EH (cell line): ENCODE measurements around the gene BNIP2.

Experiments used
- DNase-seq: peaks from one replicate; pipeline ENCODE4 v3.0.0-alpha.2; 2015; ENCODE audit warnings: low read depth

Gene BNIP2

GRCh38 chr15:59632714-59633113 is 56.4 kb downstream of the BNIP2 start:
- DNase-seq: peak; percentile 4

GRCh38 chr15:59622289-59622688 is 66.8 kb downstream of the BNIP2 start:
- DNase-seq: peak; percentile 45

- DNase-seq: no peak
Observed at GRCh38 chr15:59618406-59618805, 70.7 kb downstream of the BNIP2 start.

- DNase-seq: no peak
Observed at GRCh38 chr15:59616379-59616778, 72.7 kb downstream of the BNIP2 start.

- no peak for DNase-seq
Observed at GRCh38 chr15:59615661-59616060, 73.5 kb downstream of the BNIP2 start.

- no peak for DNase-seq
Observed at GRCh38 chr15:59614153-59614552, 75.0 kb downstream of the BNIP2 start.

GRCh38 chr15:59611276-59612260 is 77.6 kb downstream of the BNIP2 start, which contains the start of gene GCNT3:
Gene GCNT3, plus strand, starts transcription at chr15:59611783. Its CDS starts 6,456 bp downstream, at chr15:59618239.
- DNase-seq: peak; percentile 8

GRCh38 chr15:59609730-59610712 is 79.1 kb downstream of the BNIP2 start:
- peak; percentile 2 for DNase-seq
